ENCODE results near the gene PRKAR1B.

PRKAR1B gene

GRCh38 chr7:541661-542060 is 185.4 kb downstream of the PRKAR1B start:
- H3K9me3 ChIP-seq (ENCODE audit: control insufficient read depth, insufficient read depth, low read depth, low read length) = no peaks in the 10 kb centered on the region
- no peak overlapping the region for H3K4me3 ChIP-seq (ENCODE audit: low read depth, low read length)
- H3K36me3 ChIP-seq (ENCODE audit: control insufficient read depth in 2 of 2, insufficient read depth in 1 of 2, low read length in 2 of 2) = no peaks in the 10 kb centered on the region
- no peak overlapping the region for H3K27ac ChIP-seq (ENCODE audit: extremely low read depth, low read depth, low read length)
- no peaks in the 10 kb centered on the region for H3K4me1 ChIP-seq (ENCODE audit: control insufficient read depth, insufficient read depth, low read length)
- ChIA-PET POLR2A (no interaction called here), CTCF (interaction anchor here (1.6 kb wide), 1 partner anchor 9 kb away, joined by 5 read pairs; no protein-coding TSS in a partner anchor)
- no peak for TF ChIP-seq ZNF776 (tag by site-specific recombination; IDR thresholded peaks at IDR 0.05; ENCODE audit: borderline replicate concordance)
- no peak for TF ChIP-seq WT1 (tag by site-specific recombination; IDR thresholded peaks at IDR 0.05)
- TF ChIP-seq ZNF248 (tag by site-specific recombination; IDR thresholded peaks at IDR 0.05) = no peak
- no peak for TF ChIP-seq ZNF366 (tag by site-specific recombination; conservative IDR thresholded peaks at IDR 0.05)
- TF ChIP-seq ZNF174 (tag by site-specific recombination; IDR thresholded peaks at IDR 0.05) = no peak
- TF ChIP-seq ZNF501 (tag by site-specific recombination; IDR thresholded peaks at IDR 0.05) = no peak
- no peak for TF ChIP-seq GLIS1 (tag by site-specific recombination; IDR thresholded peaks at IDR 0.05)
- no peak for TF ChIP-seq ZNF140 (tag by site-specific recombination; IDR thresholded peaks at IDR 0.05)
- no peak for TF ChIP-seq ZNF404 (tag by site-specific recombination; IDR thresholded peaks at IDR 0.05)
- no peak for TF ChIP-seq HOXD13 (CRISPR knock-in tag; IDR thresholded peaks at IDR 0.05; ENCODE audit: borderline replicate concordance)
- no peak for TF ChIP-seq ZNF350 (tag by site-specific recombination; IDR thresholded peaks at IDR 0.05)

GRCh38 chr7:540997-541396 is 186.1 kb downstream of the PRKAR1B start:
- Histone ChIP-seq H3K9me3 (ENCODE audit: control insufficient read depth, insufficient read depth, low read depth, low read length) (no peaks in the 10 kb centered on the region), H3K4me3 (ENCODE audit: low read depth, low read length) (no peak overlapping the region), H3K36me3 (ENCODE audit: control insufficient read depth in 2 of 2, insufficient read depth in 1 of 2, low read length in 2 of 2) (no peaks in the 10 kb centered on the region), H3K27ac (ENCODE audit: extremely low read depth, low read depth, low read length) (no peak overlapping the region), H3K4me1 (ENCODE audit: control insufficient read depth, insufficient read depth, low read length) (no peaks in the 10 kb centered on the region)
- no peak for TF ChIP-seq TRIM28 (IDR thresholded peaks at IDR 0.05; ENCODE audit: borderline replicate concordance, low read length)
- no peak for TF ChIP-seq GLIS2 (tag by site-specific recombination; IDR thresholded peaks at IDR 0.05)
- no peak for TF ChIP-seq KLF17 (tag by site-specific recombination; IDR thresholded peaks at IDR 0.05)
- ChIA-PET CTCF (interaction anchor here (0.9 to 1.6 kb wide), 2 partner anchors 8 to 100 kb away, joined by 3 to 5 read pairs; no protein-coding TSS in a partner anchor), POLR2A (no interaction called here)

DNA sequence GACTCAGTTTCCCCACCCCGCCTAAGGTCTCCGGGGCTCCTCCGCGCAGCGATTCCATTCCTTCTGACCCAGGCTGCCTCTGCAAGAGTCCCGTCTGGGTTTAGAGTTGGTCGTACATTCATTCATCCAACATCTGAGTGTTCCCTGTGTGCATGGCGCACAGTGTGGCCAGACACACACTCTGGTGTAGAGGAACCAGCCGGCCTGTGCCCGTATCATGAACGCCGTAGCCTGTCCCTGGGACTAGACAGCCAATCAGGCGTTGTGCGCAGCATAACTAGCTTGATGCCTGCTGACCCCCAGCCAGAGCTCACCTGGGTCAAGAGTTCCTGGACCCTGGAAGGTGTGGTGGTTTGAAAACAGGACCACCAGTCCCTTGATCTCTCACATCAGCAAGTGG is 186.5 kb downstream of the PRKAR1B start:
- Histone ChIP-seq H3K4me1 (ENCODE audit: control insufficient read depth, insufficient read depth, low read length) (no peaks in the 10 kb centered on the region), H3K4me3 (ENCODE audit: low read depth, low read length) (no peak overlapping the region), H3K27ac (ENCODE audit: extremely low read depth, low read depth, low read length) (no peak overlapping the region), H3K9me3 (ENCODE audit: control insufficient read depth, insufficient read depth, low read depth, low read length) (no peaks in the 10 kb centered on the region), H3K36me3 (ENCODE audit: control insufficient read depth in 2 of 2, insufficient read depth in 1 of 2, low read length in 2 of 2) (no peaks in the 10 kb centered on the region)
- TF ChIP-seq ZNF10 (tag by site-specific recombination; IDR thresholded peaks at IDR 0.05) = no peak
- TF ChIP-seq ZNF785 (tag by site-specific recombination; IDR thresholded peaks at IDR 0.05) = no peak
- TF ChIP-seq, protein P1, sequence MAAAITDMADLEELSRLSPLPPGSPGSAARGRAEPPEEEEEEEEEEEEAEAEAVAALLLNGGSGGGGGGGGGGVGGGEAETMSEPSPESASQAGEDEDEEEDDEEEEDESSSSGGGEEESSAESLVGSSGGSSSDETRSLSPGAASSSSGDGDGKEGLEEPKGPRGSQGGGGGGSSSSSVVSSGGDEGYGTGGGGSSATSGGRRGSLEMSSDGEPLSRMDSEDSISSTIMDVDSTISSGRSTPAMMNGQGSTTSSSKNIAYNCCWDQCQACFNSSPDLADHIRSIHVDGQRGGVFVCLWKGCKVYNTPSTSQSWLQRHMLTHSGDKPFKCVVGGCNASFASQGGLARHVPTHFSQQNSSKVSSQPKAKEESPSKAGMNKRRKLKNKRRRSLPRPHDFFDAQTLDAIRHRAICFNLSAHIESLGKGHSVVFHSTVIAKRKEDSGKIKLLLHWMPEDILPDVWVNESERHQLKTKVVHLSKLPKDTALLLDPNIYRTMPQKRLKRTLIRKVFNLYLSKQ (tag by site-specific recombination; IDR thresholded peaks at IDR 0.05; ENCODE audit: borderline replicate concordance) = no peak
- CTCF ChIA-PET = interaction anchor here (0.9 to 1.6 kb wide), 2 partner anchors 8 to 101 kb away, joined by 3 to 5 read pairs; no protein-coding TSS in a partner anchor
- POLR2A ChIA-PET = no interaction called here

- Histone ChIP-seq H3K4me3 (ENCODE audit: low read depth, low read length) (no peak overlapping the region), H3K9me3 (ENCODE audit: control insufficient read depth, insufficient read depth, low read depth, low read length) (no peaks in the 10 kb centered on the region), H3K36me3 (ENCODE audit: control insufficient read depth in 2 of 2, insufficient read depth in 1 of 2, low read length in 2 of 2) (no peaks in the 10 kb centered on the region), H3K27ac (ENCODE audit: extremely low read depth, low read depth, low read length) (peak overlapping the region; percentile 9; the same call in 1 of the 2 replicates), H3K4me1 (ENCODE audit: control insufficient read depth, insufficient read depth, low read length) (no peaks in the 10 kb centered on the region)
- POLR2A ChIA-PET = no interaction called here
- CTCF ChIA-PET = interaction anchor here (1.6 kb wide), 1 partner anchor 7 kb away, joined by 5 read pairs; no protein-coding TSS in a partner anchor
- no peak for TF ChIP-seq ZNF311 (tag by site-specific recombination; IDR thresholded peaks at IDR 0.05; ENCODE audit: borderline replicate concordance)
- TF ChIP-seq PBX3 (CRISPR knock-in tag; IDR thresholded peaks at IDR 0.05) = no peak
- TF ChIP-seq, protein P2, sequence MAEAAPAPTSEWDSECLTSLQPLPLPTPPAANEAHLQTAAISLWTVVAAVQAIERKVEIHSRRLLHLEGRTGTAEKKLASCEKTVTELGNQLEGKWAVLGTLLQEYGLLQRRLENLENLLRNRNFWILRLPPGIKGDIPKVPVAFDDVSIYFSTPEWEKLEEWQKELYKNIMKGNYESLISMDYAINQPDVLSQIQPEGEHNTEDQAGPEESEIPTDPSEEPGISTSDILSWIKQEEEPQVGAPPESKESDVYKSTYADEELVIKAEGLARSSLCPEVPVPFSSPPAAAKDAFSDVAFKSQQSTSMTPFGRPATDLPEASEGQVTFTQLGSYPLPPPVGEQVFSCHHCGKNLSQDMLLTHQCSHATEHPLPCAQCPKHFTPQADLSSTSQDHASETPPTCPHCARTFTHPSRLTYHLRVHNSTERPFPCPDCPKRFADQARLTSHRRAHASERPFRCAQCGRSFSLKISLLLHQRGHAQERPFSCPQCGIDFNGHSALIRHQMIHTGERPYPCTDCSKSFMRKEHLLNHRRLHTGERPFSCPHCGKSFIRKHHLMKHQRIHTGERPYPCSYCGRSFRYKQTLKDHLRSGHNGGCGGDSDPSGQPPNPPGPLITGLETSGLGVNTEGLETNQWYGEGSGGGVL (tag by site-specific recombination; IDR thresholded peaks at IDR 0.05) = peak; percentile 74
- TF ChIP-seq ZNF350 (tag by site-specific recombination; IDR thresholded peaks at IDR 0.05) = no peak
- TF ChIP-seq ZNF610 (tag by site-specific recombination; IDR thresholded peaks at IDR 0.05; ENCODE audit: borderline replicate concordance) = no peak
- TF ChIP-seq ZNF677 (tag by site-specific recombination; IDR thresholded peaks at IDR 0.05) = no peak
- 0 out of 2 replicates have a peak, but pooled peaks have one; percentile 11 for TF ChIP-seq WT1 (tag by site-specific recombination; IDR thresholded peaks at IDR 0.05)
- no peak for TF ChIP-seq ZNF23 (tag by site-specific recombination; IDR thresholded peaks at IDR 0.05; ENCODE audit: borderline replicate concordance)
Observed at GRCh38 chr7:539731-540411, 187.2 kb downstream of the PRKAR1B start.
